HK-2 (cell line): ENCODE results near the gene SCAMP2.

Source experiments
- DNase-seq: peaks from one replicate; pipeline ENCODE4 v3.0.0-alpha.2; 2018; ENCODE audit not compliant: unreplicated experiment

SCAMP2 gene

DNA sequence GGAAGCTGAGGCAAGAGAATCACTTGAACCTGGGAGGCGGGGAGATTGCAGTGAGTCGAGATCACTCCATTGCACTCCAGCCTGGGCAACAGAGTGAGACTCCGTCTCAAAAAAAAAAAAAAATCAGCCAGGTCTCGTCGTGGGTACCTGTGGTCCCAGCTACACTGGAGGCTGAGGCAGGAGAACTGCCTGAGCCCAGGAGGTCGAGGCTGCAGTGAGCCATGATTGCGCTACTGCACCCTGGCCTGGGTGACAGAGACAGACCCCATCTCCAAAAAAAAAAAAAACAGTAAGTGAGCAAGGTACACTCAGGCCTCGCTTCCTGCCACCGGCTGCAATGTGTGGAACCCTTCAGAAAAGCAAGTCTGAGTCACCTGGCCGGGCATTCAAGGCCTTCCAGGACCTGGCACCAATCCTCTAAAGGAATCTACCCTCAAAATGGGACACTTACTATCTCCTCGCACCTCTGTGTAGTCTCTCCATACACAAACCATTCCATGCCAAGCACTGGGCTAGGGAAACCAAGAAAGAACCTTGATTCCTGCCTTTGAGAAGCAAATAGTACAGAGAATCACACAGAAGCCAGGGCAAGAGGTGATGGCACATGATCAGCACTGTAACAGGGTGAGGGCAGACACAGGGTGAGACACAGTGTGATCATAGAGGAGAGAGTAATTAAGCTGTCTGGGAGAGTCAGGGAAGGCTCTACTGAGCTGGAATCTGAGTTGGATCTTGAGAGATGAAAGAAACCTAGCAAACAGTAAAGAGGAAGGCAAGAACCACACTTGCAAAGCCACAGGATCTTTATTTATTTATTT lies 9.7 kb downstream of the SCAMP2 start:
- peak; percentile 47 for DNase-seq

- DNase-seq: no peak
Observed at GRCh38 chr15:74858369-74858740, 14.8 kb downstream of the SCAMP2 start.

DNA sequence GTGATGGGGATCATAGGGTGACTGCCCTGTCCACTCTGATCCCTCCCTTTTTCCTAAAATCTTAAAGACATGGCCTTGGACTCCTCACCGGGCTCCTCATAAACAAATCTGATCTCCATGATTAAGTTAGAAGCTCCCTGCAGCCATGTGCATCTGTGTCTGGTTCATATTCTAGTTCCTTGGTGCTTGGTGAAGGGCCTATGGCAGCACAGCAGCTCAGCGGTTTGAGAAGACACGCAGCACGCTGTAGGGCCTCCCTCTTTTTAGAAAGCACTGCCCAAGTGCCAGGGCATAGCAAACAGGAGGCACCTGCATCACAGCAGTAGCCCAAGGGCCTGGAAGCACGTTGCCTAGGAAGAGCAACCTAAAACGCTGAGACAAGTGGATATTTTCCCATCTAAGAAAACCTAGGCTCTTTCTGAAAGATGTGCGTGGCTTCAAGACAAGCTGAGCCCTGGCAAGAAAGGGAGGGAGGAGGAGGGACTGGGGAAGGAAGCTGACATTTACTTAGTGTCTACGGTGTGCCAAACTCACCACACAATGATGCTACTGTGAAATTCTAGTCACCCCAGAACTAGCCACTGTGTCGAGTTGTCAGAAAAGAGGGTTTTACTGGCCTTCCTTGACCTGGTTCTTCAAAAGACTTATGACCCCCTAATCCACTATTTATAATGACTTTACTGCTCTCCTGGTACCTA lies 15.3 kb downstream of the SCAMP2 start:
- no peak for DNase-seq

GRCh38 chr15:74857082-74857655 lies 16.0 kb downstream of the SCAMP2 start:
- peak; percentile 16 for DNase-seq

- DNase-seq: no peak
Observed at GRCh38 chr15:74856537-74856936, 16.6 kb downstream of the SCAMP2 start.

DNA sequence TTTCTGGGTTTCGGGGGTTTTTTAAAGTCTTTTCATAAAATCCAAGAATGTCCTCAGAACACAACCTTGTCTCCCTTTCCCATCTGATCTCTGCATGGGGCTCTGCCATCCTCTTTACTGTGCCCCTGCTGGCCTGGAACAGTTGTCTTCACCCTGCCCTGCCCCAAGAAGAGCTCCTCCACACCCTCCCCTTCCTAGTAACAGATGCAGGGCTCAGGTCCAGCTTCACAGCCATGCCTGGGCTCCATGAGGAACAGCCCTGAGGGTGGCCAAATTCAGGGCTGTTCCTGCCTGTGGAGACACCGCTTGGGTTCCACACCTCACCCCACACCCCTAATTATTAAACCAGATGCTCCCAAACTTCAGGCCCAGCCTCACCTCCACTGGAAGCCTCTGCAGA lies 17.3 kb downstream of the SCAMP2 start:
- no peak for DNase-seq

DNA sequence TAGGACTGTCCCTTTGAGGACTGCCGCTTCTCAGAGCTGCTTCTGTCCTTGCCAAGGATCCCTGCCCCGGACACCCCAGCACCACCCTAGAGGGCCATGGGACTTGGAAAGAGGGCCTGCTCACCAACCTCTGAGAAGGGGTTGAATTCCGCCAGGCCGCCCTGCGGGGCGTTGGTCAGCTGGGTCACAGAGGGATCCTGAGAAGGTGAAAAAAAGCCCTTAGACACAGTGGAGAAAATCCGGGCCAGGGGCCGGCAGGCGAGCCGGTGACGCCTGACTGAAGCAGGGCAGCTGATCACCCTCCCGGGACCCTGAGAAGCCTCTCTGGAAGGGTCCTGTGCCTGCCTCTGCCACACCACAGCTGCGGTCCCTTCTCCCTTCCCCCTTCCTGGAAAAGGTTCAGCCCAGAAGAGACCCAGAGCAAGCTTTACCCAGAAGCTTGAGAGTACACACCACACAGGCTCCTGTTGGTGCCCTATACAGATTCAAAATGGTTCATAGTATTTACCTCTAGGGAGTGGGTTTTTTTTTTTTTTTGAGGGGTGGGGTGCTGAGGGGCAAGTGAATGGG lies 18.6 kb downstream of the SCAMP2 start:
- no peak for DNase-seq

- no peak for DNase-seq
Observed at GRCh38 chr15:74851960-74852359, 21.2 kb downstream of the SCAMP2 start.

DNA sequence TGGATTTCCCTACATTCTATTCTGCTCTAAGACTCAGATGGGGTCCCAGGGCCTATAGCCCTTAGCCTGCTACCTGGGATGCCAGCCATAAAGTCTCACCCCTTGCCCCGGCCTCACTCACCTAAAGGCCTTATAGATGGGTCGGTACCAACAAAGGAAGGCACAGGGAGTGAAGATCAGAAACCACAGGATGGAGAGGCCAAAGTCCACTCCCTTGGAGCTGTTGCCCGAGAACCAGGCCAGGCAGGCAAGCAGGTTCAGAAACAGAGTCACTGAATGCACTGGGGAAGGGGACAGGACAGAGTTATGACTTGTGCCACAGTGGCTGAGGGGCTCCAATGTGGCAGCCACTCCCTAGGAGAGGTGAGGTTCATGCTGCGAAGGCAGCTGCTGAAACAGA lies 22.8 kb downstream of the SCAMP2 start:
- no peak for DNase-seq

DNA sequence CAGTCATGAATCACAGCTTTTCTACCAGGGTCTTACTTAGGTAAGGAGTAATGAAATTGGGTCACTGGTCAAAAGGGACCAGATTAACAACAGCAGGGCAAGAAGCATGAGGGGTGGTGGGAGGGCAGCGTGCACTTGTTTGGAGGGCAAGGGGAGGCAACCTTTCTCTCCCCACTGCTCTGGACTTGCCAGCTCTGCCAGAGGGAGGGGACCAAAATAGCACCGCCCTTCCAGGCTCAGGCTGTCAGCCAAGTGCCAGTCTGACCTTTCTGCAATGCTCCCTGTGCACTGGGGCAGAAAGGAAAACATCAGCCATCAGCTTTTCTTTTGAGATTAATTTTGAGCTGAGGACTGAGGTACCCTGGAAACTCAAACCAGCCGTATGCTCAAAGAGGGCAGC lies 25.7 kb downstream of the SCAMP2 start:
- no peak for DNase-seq

DNA sequence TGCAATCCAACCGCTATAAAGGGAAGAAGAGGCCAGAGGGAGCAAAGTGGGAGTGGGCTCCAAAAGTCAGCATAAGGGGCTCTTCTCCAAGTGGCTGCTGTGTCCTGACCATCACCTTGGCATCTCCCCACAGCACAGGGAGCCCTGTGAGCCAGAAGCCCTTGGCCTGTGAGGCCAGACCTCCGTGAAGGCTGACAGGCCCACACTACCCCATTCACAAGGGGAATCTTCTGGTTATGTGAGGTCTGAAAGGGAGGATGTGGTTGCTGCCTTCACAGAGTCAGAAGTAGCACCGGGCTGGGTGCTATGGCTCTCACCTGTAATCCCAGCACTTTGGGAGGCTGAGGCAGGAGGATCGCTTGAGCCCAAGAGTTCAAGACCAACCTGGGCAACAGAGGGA lies 27.6 kb downstream of the SCAMP2 start:
- no peak for DNase-seq

GRCh38 chr15:74845208-74845568 lies 28.0 kb downstream of the SCAMP2 start:
- DNase-seq: no peak

DNA sequence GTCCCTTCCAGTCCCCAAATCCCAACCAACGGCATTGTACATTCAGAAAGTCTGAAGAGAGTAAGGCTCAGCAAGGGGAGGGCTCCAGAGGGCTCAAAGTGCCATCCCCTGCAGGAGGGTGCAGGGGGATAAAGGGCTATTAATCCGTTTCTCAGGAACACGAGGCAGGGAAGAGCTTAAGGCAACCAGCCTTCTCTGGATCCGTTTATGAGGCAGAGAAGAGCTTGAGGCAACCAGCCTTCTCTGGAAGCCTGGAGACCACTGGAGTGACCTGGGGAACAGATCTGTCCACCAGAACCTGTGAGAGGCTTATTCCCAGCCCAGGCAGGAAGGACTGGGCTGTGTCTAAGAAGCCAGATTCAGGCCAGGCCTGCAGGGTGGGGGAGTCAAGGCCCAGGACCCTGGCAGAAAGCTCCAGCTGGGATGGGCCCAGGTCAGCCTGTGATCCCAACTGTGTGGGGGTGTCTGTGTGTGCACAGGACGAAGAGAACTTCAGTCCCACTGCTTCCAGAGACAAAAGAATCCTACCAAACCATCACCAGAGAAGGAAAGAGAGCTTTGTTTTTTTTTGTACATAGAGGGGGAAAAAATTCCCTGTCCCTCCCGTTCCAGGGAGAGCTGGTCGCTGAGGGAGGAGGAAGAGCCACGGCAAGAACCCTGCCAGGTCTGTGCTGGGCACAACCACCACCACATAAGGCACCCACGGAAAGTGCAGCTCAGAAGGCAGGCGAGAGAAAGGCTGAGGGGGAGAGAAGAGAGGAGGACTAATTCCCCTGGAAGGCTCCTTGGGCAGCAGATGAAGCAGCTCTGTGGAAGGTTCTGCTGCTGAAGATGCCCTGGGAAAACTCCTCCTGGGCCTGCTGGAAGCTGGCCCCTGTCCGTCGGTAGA lies 28.6 kb downstream of the SCAMP2 start:
- DNase-seq: no peak

GRCh38 chr15:74843891-74844299 lies 29.3 kb downstream of the SCAMP2 start:
- DNase-seq: no peak

DNA sequence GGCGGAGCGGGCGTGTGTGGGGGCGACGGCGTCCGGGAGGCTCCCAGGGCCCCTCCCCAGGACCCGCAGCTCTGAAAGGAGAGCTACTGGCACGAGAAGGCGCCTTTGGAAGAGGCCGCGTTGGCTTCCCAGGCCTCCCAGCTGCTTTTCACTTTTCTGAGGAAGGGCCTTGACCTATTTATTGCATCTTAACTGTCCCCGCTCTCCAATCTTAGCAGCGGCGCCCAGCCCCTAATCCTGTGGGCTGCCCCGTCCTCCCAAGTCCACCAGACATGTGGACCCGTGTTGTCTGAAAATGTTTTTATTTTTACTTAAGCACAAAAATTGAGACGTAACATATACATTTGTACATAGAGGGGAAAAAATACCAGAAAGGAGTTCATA lies 29.7 kb downstream of the SCAMP2 start:
- DNase-seq: no peak

DNA sequence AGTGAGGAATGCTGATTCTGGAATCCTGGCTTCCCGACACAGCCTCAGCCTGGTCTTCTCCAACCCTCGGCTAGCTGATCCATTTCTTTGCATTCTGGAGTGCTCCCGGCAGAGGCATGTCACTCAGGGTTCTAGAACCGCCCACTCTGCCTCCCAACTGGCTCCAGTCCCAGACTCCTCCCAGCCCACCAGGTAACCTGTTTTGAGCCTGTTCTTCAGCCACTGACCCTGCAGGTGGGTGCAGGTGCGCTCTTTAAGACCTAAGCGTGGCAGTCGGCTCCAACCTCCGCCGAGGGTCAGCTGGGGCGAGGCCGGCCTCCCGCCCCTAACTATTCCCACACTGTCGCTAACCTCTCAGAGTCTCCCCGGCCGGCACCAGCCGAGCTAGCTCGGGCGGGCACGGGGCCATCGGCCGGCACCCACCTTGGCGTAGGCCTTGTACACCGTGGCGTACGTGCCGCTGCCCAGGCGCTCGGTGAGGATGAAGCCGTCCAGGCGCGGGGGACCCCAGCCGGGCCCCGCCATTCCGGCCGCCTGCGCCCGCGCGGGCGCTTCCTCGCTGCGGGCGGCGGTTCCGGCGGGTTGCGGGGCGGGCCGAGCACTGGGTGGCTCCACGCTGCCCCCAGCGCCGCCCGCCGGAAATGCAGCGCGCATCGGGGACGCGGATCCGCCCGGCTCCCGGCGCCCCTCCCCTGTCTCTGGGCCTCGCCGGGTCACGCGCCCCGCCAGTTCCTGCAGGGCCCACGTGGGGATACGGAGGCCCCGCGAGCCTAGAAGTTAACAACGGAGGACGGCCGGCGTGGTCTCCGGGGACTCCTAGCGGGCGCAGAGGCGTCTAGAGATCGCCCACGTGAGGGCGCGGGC lies 30.4 kb downstream of the SCAMP2 start, which contains the start of gene ULK3:
Gene ULK3 (minus strand): TSS at position 576 of the 864 bp plus-strand sequence. CDS start 51 bp downstream, at position 525.
- DNase-seq: peak; percentile 80

DNA sequence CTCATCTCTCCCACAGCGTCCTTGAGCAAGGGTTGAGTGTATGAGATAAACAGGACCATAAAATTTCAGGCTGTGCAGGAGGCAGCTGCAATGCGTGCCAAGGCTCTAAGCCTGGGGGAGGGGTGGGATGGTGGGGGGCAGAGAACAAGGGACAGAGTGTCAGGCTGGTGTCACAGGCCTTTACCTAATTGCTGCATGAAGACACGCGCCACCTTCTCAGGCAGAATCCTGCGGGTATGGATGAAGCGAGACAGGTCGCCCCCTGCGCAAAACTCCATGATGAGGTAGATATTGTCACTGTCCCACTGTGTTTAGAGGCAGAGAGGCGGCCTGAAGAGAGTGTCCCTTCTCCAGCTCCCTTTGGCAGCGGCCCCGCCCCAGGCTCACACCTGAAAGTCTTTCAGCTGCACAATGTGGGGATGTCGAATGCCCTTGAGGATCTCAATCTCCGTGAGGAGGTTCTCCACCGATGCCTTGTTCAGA lies 31.2 kb downstream of the SCAMP2 start:
- no peak for DNase-seq

DNA sequence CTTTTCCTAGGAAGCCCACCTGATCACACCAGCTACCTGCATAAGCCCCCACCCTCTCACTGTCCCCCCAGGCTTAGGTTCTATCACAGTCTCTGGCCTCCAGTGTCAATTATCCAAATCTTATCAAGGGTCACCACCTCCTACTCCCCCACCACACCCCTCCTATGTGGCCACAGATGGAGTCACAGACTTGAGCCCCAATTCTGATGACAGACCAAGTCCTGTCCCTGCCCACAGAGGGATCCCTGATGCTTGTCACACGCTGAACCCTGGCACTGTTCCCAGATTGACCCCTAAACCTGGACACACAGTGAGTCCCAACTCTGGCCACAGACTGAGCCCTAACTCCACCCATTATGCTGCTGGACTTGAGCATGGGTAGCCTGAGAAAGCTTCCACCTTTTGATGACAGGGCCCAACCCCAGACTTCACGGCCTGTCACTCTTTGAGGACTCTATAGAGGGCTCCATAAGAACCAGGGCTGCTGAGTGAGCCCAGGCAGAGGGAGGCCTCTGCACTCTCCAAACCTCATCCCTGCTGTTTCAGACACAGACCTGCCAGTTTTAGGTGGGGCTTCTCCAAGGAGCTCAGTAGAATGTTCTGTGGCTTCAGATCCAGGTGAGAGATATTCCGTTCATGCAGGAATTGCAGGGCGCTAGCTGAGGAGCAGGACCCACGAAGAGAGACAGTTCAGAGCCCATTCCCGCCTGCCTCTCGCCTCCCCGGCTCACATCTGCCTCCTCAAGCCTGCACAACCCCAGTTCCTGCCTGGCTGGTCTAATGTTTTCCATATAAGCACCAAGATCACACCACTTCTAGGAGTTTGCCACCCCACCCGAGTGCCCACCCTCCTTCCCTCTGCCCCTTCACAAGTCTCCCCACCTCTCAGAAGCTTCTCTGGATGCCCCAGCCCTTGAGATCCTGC lies 32.1 kb downstream of the SCAMP2 start:
- DNase-seq: no peak
